ENCODE data around the gene ZNF462. TPM values are rescaled to one million over a fixed set of nuclear protein-coding genes. Genes with fewer than 3 reads are reported as not detected.

The ZNF462 gene
- total RNA-seq, 6 donors from 2014 or later, result 17.9 to 85.9 (median 21.2) TPM

- peaks cover 0 to 6% (median 2%) of the 10 kb centered on the region in 4 donors for H3K9me3 ChIP-seq
- 61 to 62% methylated on average over 4 of the region's 4 CpGs for WGBS, 2 donors
- DNase-seq, result peak in 1 of 2 donors; percentile 33
- no peak overlapping the region for H3K27ac ChIP-seq
- peaks cover 0 to 2% (median under 1%) of the 10 kb centered on the region in 4 donors for H3K36me3 ChIP-seq
- H3K27me3 ChIP-seq, result no peaks in the 10 kb centered on the region
- H3K4me1 ChIP-seq, result no peaks in the 10 kb centered on the region
- peak in 1 of 2 donors; percentile 40 for ATAC-seq (ENCODE audit: low FRiP score in 2 of 2)
- TF ChIP-seq POLR2AphosphoS5 (IDR thresholded peaks at IDR 0.05), result no peak
- no peak for TF ChIP-seq EP300 (IDR thresholded peaks at IDR 0.05)
- no peak for TF ChIP-seq CTCF (IDR thresholded peaks at IDR 0.05)
- no peak for TF ChIP-seq POLR2A (IDR thresholded peaks at IDR 0.05)
- H3K4me3 ChIP-seq, result no peak overlapping the region
Measured at GRCh38 chr9:107016383-107016782, 153.4 kb downstream of the ZNF462 start.

- Histone ChIP-seq H3K27me3 (no peaks in the 10 kb centered on the region), H3K36me3 (no peaks in the 10 kb centered on the region), H3K4me3 (no peak overlapping the region), H3K27ac (no peak overlapping the region), H3K9me3 (peaks cover 0 to 6% (median 2%) of the 10 kb centered on the region in 4 donors), H3K4me1 (no peaks in the 10 kb centered on the region)
- DNase-seq (no peak), ATAC-seq (ENCODE audit: low FRiP score in 2 of 2) (peak in 1 of 2 donors; percentile 86)
- no peak for TF ChIP-seq POLR2AphosphoS5 (IDR thresholded peaks at IDR 0.05)
- TF ChIP-seq CTCF (IDR thresholded peaks at IDR 0.05), result no peak
- no peak for TF ChIP-seq POLR2A (IDR thresholded peaks at IDR 0.05)
- no peak for TF ChIP-seq EP300 (IDR thresholded peaks at IDR 0.05)
- WGBS, 2 donors, result 70 to 79% methylated on average over 5 of the region's 5 CpGs
Measured at GRCh38 chr9:107018861-107019545, 156.0 kb downstream of the ZNF462 start.

GRCh38 chr9:107020040-107020530, 157.1 kb downstream of the ZNF462 start:
- Histone ChIP-seq H3K27me3 (no peaks in the 10 kb centered on the region), H3K36me3 (no peaks in the 10 kb centered on the region), H3K4me3 (no peak overlapping the region), H3K27ac (no peak overlapping the region), H3K4me1 (no peaks in the 10 kb centered on the region), H3K9me3 (peaks cover 0 to 6% (median 2%) of the 10 kb centered on the region in 4 donors)
- peak; percentile 54 to 86 for ATAC-seq (ENCODE audit: low FRiP score in 2 of 2)
- WGBS, 2 donors, result 35 to 78% methylated on average over 2 of the region's 2 CpGs
- DNase-seq, result no peak
- no peak for TF ChIP-seq CTCF (IDR thresholded peaks at IDR 0.05)
- no peak for TF ChIP-seq POLR2A (IDR thresholded peaks at IDR 0.05)
- no peak for TF ChIP-seq EP300 (IDR thresholded peaks at IDR 0.05)
- no peak for TF ChIP-seq POLR2AphosphoS5 (IDR thresholded peaks at IDR 0.05)

- Histone ChIP-seq H3K27me3 (no peaks in the 10 kb centered on the region), H3K27ac (no peak overlapping the region), H3K36me3 (no peaks in the 10 kb centered on the region), H3K9me3 (no peaks in the 10 kb centered on the region), H3K4me1 (no peaks in the 10 kb centered on the region), H3K4me3 (no peak overlapping the region)
- 29 to 71% methylated on average over 2 of the region's 2 CpGs for WGBS, 2 donors
- DNase-seq, result no peak
- no peak for ATAC-seq (ENCODE audit: low FRiP score in 2 of 2)
- TF ChIP-seq EP300 (IDR thresholded peaks at IDR 0.05) (no peak), POLR2AphosphoS5 (IDR thresholded peaks at IDR 0.05) (no peak), POLR2A (IDR thresholded peaks at IDR 0.05) (no peak), CTCF (IDR thresholded peaks at IDR 0.05) (no peak)
Measured at GRCh38 chr9:107024193-107024592, 161.2 kb downstream of the ZNF462 start.
